SK-N-MC (cell line): ENCODE measurements around the gene HAUS5.

ENCODE experiments used
- DNase-seq: peaks from one replicate; pipeline ENCODE4 v3.0.0-alpha.2; 2011; ENCODE audit warnings: low read depth, low spot score
- H3K27ac ChIP-seq: fragments of 200-600 bp; sonication (generic); 2 replicates; pipeline ENCODE4 v1.5.1; 2016; ENCODE audit warnings: mixed run types
- H3K36me3 ChIP-seq: fragments of 200-600 bp; sonication (generic); 2 replicates; pipeline ENCODE4 v1.6.1; 2017; ENCODE audit warnings: antibody characterized with exemption, low read length, mixed read lengths; ENCODE audit not compliant: insufficient read depth
- H3K4me3 ChIP-seq: fragments of 200-600 bp; sonication (generic); 2 replicates; pipeline ENCODE4 v1.5.1; 2016
- H3K9ac ChIP-seq: fragments of 200-600 bp; sonication (generic); 2 replicates; pipeline ENCODE4 v1.8.0; 2017; ENCODE audit warnings: mixed run types, mixed read lengths; ENCODE audit not compliant: insufficient read length
- H3K9me3 ChIP-seq: fragments of 200-600 bp; sonication (generic); 2 replicates; pipeline ENCODE4 v1.6.1; 2017; ENCODE audit warnings: low read depth, mild to moderate bottlenecking, antibody characterized with exemption, low read length, moderate library complexity, mixed read lengths
- EZH2 ChIP-seq: fragments of 200-600 bp; sonication (generic); IDR thresholded peaks from one replicate; pipeline ENCODE4 v1.6.1; 2017; ENCODE audit warnings: antibody characterized with exemption
- FOXP2 ChIP-seq: optimal IDR thresholded peaks from 2 replicates; pipeline ENCODE3; 2011; ENCODE audit warnings: mild to moderate bottlenecking, moderate library complexity; ENCODE audit not compliant: insufficient read depth; ENCODE audit errors: extremely low read length, control extremely low read depth
- POLR2AphosphoS5 ChIP-seq: IDR thresholded peaks from 2 replicates; pipeline ENCODE4 v1.6.1; 2012; ENCODE audit warnings: mild to moderate bottlenecking, low read depth, low read length, borderline replicate concordance

The HAUS5 gene

DNA sequence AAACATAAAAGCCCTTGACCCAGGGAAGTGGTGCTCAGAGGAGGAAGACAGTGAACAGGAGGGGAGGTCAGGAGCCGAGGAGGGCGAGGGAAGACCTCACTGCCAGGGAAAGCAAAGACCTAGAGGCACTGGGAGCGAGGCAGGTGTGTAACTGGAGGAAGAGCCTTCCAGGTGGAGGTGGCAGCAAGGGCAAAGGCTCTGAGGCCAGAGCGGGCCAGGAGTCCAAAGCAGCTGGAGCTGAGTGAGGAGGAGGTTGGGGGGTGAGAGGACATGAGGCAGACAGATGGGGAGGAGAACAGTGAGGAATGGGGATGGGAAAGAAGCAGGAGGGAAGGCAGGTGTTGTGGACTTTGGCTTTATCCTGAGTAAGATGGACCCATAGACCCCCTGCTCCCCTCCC is 57.4 kb downstream of the HAUS5 start:
- Histone ChIP-seq H3K36me3 (no peaks in the 10 kb centered on the region), H3K9ac (no peak overlapping the region), H3K9me3 (no peaks in the 10 kb centered on the region), H3K27ac (no peak overlapping the region), H3K4me3 (no peak overlapping the region)
- DNase-seq: no peak
- no peak for TF ChIP-seq FOXP2
- TF ChIP-seq POLR2AphosphoS5: no peak
- TF ChIP-seq EZH2: no peak

DNA sequence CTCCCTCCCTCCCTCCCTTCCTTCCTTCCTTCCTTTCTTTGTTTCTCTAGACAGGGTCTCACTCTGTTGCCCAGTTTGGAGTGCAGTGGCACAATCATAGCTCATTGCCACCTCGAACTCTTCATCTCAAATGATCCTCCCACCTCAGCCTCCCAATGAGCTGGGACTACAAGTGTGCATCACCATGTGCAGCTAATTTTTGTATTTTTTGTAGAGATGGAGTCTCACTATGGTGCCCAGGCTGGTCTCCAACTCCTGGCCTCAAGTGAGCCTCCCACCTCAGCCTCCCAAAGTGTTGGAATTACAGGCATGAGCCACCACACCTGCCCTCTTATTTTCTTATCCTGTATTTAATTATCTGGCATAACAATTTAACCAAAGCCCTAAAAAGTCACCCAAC is 58.2 kb downstream of the HAUS5 start:
- H3K9me3 ChIP-seq: no peaks in the 10 kb centered on the region
- H3K27ac ChIP-seq: no peak overlapping the region
- no peak overlapping the region for H3K4me3 ChIP-seq
- TF ChIP-seq FOXP2 (no peak), EZH2 (no peak), POLR2AphosphoS5 (no peak)
- no peak overlapping the region for H3K9ac ChIP-seq
- no peaks in the 10 kb centered on the region for H3K36me3 ChIP-seq
- DNase-seq: no peak

DNA sequence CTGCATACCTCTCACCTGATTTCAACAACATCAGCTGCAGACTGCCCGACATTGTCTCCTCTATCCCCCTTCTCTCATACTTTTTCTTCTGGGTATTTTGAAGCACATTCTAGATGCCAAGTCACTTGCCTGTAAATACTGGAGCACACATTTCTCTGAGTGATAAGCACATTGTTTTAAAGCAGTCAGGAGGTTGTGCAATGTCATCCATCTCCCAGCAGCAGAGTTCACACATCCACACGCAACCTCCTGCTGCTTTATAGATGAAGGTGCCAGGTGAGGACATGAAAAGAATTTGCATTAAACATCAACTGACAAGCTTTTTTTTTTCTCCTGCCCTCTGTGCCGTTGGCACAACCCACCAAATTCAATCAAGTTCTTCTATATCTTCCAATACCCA is 59.3 kb downstream of the HAUS5 start:
- Histone ChIP-seq H3K36me3 (no peaks in the 10 kb centered on the region), H3K27ac (no peak overlapping the region), H3K9me3 (no peaks in the 10 kb centered on the region), H3K9ac (no peak overlapping the region), H3K4me3 (no peak overlapping the region)
- no peak for DNase-seq
- no peak for TF ChIP-seq POLR2AphosphoS5
- no peak for TF ChIP-seq FOXP2
- no peak for TF ChIP-seq EZH2

DNA sequence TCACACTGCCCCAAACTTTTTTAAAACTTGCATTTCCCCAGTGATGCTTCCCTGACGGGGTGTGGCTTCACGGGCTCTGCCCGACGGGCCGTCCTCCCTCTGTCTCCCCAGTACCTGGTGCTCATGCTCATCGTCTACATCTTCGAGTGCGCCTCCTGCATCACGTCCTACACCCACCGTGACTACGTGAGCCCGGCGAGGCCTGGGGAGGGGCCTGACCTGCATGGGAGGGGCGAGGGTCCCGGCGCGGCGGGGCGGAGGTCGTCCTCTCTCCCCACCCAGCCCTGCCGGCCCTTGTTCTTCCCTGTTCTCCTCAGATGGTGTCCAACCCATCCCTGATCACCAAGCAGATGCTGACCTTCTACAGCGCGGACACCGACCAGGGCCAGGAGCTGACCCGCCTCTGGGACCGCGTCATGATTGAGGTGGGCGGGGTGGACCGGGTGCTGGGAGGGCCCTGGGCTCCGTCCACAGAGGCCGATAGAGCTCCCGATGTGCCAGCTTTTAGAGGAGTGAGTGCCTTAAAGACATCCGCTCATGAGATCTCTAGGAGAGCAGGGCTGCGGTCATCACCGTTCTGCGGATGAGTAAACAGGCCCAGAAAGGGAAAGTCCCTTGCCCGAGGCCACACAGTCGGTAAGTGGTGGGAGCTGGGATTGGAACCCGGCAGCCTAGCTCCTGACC is 60.7 kb downstream of the HAUS5 start:
- no peak for DNase-seq
- TF ChIP-seq EZH2 (no peak), FOXP2 (no peak), POLR2AphosphoS5 (no peak)
- Histone ChIP-seq H3K9ac (no peak overlapping the region), H3K36me3 (no peaks in the 10 kb centered on the region), H3K27ac (no peak overlapping the region), H3K4me3 (no peak overlapping the region), H3K9me3 (no peaks in the 10 kb centered on the region)
